Measurements from ENCODE around the gene TOR4A.
"Not testable (repeated sequence)": the region's sequence is repeated elsewhere in the genome, so short reads cannot be mapped to it uniquely, and the experiment has no call there.

Gene TOR4A

GRCh38 chr9:137253717-137254623 lies 23.6 kb upstream of the TOR4A start:
- DNase-seq, result no peak

DNA sequence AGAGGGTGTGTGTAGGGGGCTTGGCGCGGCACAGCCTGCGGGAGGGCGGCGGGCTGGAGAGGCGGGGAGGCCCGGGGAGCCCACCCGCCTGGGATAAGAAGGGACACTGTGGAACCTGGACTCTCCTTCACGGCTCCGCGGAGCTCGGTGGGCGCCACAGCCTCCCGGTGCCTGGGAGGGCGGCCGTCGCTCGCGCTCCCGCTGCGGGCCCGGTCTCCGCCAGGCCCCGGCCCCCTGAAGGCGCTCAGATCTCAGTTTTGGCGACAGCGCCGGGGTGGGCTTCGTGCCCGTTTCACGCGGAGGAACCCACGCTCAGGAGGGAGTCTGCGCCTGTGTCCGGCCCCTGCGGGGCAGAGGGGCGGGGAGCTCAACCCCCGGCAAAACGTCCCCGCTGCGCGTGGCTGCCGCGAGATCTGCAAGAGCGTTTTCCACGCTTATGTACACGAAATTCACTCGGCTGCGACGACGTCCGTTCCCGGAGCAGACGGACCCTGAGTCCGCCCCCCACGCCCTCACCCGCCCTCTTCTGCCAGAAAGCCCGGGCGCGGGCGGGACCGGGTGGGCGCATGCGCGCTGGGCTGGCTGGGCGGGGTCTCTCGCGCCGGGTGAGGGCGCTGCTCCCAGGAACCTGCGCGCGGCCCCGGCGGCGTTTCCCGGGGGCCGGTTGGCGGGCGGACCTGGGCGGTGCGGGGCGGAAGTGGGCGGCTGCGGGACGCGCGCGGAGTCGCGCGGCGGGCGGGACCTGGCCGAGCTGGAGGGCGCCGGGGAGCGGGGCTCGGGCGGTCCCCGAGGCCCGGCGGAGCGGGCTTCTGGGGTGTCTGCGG lies 22.7 kb upstream of the TOR4A start, which contains the start of gene NELFB:
Gene NELFB, plus strand, starts transcription at position 704 of the 824 bp plus-strand sequence.
- peak; percentile 96 for DNase-seq

GRCh38 chr9:137255448-137256114 lies 21.9 kb upstream of the TOR4A start:
- peak; percentile 50 for DNase-seq

GRCh38 chr9:137256362-137256761 lies 21.2 kb upstream of the TOR4A start:
- DNase-seq, result no peak

GRCh38 chr9:137256856-137257255 lies 20.7 kb upstream of the TOR4A start:
- DNase-seq, result no peak

- DNase-seq, result not testable (repeated sequence)
These were observed 15.2 kb upstream of the TOR4A start for GRCh38 chr9:137262173-137262908.

DNA sequence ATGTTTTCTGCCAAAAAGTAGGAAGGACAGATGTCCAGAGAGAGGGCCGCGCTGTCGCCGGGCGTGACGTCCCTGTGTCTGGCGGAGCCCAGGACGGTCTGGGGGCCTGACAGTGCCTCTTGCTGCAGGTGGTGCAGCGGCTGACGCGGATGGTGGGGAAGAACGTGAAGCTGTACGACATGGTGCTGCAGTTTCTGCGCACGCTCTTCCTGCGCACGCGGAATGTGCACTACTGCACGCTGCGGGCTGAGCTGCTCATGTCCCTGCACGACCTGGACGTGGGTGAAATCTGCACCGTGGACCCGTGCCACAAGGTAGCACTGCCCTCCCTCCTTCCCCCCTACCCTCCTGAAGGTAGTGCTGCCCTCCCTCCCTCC lies 14.6 kb upstream of the TOR4A start:
- DNase-seq, result no peak

GRCh38 chr9:137263506-137263905 lies 14.0 kb upstream of the TOR4A start:
- DNase-seq, result no peak

GRCh38 chr9:137264067-137264466 lies 13.5 kb upstream of the TOR4A start:
- no peak for DNase-seq

GRCh38 chr9:137265496-137266161 lies 11.9 kb upstream of the TOR4A start:
- DNase-seq, result no peak

GRCh38 chr9:137266162-137266527 lies 11.4 kb upstream of the TOR4A start:
- no peak for DNase-seq

DNA sequence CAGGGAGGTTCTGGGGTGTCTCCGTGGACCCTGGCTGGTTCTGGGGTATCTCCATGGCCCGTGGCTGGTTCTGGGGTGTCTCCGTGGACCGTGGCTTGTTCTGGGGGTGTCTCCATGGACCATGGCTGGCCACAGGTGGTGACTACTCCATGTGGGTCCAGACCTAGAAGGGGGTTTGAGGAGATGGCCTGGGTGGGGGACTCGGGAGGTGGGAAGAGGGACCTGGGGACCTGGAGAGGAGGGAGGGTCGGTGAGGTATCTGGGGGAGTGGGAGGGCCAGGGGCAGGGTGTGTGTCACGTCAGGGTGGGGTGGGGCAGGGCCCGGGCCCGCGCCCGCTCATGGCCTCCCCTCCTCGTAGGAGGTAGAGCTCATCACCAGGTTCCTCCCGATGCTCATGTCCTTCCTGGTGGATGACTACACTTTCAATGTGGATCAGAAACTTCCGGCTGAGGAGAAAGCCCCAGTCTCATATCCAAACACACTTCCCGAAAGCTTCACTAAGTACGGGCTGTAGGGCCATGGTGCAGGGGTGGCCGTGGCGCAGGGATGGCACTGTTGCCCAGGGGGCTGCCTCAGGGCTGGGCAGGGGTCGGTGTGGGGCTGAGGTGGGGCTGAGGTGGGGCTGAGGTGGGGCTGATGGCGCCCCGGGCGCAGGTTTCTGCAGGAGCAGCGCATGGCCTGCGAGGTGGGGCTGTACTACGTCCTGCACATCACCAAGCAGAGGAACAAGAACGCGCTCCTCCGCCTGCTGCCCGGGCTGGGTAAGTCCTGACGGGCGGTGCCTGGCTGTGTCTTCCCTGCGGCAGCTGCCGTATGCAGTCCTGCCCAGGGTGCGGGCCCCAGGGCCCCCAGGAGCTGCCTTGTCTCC lies 10.7 kb upstream of the TOR4A start:
- no peak for DNase-seq

- no peak for DNase-seq
These were observed 9.6 kb upstream of the TOR4A start for GRCh38 chr9:137267933-137268355.

- DNase-seq, result no peak
These were observed 8.9 kb upstream of the TOR4A start for GRCh38 chr9:137268538-137269201.

DNA sequence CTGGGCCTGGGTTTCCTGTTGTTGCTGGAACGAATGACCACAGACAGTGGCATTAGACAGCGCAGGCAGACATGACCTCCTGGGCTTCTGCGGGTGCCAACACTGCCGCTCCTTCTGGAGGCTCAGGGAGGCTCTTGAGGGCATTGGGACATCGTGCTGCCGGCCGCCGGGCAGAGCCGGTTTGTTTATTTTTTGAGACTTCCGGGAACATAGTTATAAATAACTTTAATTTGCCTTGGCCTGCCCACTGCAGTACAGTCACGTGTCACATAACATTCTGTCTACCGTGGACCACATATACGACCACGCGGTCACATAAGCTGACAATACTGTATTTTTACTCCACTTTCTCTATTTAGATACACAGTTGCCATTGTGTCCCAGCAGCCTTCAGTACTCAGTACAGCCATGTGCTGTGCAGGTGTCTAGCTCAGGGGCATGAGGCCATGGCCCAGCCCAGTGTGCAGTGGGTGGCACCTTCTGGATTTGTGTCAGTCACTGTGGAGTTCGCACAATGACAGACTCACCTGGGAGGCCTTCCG lies 8.2 kb upstream of the TOR4A start:
- no peak for DNase-seq

GRCh38 chr9:137270929-137271695 lies 6.4 kb upstream of the TOR4A start:
- DNase-seq, result peak; percentile 36

DNA sequence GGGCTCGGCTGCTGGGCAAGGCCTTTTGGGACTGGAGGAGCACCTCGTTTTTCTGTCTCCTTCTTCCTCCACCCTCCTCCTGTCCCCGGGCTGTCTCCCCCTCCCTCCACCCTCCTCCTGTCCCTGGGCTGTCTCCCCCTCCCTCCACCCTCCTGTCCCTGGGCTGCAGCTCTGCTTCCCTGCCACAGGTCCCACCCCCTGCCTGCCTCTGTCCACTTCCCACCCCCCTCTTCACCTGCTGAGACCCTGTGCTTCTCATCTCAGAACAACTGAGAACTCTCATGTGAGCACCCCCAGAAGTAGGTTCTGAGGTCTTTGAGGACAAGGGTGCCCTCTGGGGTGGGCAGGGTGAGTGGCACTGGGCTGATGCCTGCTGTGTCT lies 5.8 kb upstream of the TOR4A start:
- no peak for DNase-seq

DNA sequence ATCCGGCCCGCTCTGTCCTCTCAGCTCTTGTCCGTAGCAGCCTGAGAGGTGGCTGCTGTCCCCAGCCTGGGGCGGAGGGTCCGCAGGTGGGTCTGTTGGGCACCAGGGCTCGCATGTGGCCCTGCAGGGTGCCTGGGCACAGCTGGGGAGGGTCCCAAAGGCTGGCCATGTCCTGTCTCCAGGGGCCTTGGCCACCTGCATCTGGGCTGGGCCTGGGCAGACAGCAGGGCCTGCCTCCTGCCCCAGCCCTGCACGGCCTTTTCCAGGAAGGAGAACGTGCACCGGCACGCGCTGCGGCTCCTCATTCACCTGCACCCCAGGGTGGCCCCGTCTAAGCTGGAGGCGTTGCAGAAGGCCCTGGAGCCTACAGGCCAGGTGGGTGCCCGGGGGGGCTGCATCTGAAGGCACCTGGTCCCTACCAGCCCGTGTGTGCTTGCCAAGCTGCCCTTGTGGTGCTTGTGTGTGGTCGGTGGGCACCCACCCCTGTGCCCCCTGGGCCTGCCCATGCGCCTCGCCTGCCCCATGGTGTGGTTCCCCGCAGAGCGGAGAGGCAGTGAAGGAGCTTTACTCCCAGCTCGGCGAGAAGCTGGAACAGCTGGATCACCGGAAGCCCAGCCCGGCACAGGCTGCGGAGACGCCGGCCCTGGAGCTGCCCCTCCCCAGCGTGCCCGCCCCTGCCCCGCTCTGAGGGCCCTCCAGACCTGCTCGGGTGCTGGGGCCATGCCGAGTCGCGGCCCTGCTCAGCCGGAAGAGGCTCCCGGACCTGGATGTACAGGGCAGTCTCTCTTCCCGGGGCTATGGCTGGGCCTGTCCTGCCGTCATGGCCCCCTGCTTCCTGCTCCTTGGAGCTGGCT lies 5.1 kb upstream of the TOR4A start:
- no peak for DNase-seq
